ENCODE data around the gene KAZN.

DNA sequence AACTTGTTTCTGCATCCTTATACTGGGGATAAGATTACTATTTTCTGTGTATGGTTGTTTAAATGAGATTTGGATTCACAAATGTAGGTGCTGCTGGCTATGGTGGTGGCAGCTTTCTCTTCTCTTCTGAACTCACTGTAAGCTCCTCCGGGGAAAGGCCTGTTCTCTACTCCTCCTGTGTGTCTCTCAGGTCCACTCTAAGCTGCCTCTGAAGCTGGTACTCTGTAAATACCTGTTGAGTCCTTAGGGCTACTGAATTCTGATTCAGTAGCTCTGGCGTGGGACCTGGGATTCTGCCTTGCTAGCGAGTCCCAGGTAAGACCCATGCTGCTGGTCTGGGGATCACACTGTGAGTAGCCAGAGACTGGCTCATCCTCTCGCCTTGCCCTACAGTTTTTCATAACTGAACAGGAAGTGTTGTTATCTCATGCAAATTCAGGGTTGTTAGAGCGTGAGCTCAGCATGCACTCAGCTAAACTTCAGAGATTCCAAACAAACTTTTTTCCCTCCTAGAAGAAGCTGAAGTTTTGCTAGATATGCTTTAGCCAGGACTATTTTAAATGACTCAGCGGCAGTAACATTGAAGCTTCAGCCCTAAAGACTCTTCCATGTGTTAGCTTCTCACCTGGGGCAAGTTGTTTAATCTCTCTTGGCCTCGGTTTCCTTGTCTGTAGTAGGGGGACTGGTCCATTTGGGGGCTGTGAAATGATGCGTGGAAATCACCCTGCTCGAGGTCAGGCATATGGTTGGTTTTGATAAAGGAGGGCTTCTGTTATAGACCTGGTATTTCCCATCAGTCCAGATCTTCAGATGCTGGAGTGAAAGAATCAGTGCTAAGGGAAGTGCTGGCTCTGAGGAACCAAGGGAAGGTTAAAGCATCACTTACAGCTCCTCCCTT lies 283.5 kb downstream of the KAZN start:
- TF ChIP-seq, protein P1, sequence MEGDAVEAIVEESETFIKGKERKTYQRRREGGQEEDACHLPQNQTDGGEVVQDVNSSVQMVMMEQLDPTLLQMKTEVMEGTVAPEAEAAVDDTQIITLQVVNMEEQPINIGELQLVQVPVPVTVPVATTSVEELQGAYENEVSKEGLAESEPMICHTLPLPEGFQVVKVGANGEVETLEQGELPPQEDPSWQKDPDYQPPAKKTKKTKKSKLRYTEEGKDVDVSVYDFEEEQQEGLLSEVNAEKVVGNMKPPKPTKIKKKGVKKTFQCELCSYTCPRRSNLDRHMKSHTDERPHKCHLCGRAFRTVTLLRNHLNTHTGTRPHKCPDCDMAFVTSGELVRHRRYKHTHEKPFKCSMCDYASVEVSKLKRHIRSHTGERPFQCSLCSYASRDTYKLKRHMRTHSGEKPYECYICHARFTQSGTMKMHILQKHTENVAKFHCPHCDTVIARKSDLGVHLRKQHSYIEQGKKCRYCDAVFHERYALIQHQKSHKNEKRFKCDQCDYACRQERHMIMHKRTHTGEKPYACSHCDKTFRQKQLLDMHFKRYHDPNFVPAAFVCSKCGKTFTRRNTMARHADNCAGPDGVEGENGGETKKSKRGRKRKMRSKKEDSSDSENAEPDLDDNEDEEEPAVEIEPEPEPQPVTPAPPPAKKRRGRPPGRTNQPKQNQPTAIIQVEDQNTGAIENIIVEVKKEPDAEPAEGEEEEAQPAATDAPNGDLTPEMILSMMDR (IDR thresholded peaks at IDR 0.05; ENCODE audit: low read length) = no peak
- TF ChIP-seq EZH2 (IDR thresholded peaks at IDR 0.05; ENCODE audit: borderline replicate concordance, low read length) = no peak
